IPS-11a (cell line): ENCODE measurements around the gene NFIA.

Experiments
- H3K4me3 ChIP-seq: one replicate; pipeline ENCODE4 v1.5.1; 2013; ENCODE audit warnings: low read depth, low read length, control low read depth

The NFIA gene

DNA sequence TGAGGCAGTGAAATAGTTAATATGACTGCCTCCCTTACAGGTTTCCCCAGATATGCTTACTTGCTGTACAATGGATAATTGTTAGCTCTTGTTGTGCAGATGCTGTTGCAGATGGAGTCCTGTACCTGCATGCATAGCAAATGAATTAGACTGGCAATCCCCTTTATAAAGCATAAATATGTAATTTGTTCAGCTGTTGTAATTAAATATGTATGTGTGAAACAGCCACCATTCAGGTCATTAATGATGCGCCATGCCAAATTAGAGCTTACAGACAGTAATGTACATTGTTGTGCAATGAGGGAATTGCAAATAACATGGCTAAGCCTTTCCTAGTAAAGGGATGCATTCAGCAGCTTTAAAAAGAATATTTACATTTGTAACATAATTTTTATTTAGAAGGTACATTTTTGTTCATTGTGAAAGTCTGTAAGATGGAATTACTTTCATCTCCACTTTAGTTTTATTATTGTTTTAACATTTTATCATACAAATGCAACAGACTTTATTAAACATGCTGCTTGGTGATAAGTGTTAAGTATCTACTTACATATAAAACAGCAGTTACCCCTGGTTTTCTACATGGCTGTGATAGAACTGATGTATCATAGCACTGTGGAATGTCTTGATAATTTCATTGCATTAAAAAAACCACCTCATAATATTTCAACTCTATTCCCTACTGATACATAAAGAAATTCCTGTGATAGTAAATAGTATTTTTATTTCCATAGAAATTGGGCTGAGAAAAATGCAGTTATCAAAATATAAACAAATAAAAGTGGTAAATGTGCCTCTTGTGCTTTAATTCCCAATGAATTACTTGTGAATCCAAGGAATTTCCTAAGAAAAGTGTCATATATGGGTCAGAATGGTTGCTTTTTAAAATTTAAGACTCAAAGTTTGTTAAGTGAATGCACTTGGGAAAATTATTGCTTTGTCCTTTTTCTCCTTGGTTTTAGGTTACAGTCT, 99.0 kb downstream of the NFIA start:
- no peak overlapping the region for H3K4me3 ChIP-seq

DNA sequence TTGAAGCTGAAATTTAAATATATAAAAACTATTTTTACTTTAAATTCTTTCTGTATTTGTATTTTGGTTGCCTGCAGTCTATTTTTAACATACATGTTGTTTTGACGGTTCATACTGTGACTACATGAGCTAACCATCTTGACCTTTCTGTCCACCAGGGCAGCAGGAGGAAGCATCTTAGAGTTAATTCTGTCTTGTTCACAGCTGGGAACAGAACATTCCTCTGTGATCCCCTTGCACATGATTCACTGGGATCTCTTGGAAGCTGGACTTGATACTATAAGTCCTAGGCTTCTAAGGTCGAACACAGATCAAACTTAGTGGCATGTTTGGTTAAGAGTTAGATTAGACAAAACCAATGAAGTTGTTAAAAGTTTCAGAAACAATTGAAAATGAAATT, 99.7 kb downstream of the NFIA start:
- H3K4me3 ChIP-seq: no peak overlapping the region

DNA sequence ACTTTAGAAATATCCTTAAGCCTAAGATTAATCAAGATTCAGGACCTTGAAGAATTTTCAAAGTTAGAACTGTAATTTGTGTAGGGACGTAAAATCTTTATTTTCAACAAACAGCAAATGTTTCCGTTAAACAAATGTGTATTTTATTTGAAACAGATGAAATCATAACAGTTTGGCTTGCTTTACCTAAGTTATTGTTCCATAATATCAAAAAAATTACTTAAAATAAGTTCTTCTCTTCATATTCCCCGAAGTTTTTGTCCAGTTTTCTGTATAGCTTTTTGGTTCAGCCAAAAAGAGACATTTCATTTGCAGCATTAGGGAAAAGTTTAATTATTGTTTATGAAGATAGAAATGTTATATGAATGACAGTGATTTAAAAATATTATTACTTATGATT, 100.1 kb downstream of the NFIA start:
- no peak overlapping the region for H3K4me3 ChIP-seq

DNA sequence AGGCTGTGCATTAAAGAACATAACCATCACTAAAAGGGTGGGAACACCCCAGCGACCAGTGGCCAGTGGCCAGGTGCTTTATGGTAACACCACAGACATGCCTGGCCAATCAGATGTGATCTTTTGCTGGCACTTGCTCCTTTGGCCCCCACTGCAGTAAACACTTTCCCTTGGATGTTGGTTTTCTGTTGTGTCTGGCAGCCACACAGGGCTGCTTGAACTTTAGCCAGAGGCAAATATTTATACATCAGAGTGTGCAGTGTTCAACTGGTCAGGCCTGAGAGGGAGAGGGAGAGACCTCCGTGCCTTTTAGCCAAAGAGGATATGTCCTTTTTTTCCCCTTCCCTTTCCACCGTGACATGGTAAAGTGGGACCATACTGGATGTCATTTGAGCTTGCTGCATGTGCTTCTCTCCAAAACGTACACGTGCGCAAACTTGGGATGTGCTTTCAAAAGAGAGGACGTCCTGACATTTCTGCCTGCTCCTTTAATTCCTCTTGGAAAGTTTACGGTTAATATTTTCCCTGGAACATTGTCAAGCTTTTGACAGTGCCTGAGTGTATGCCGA, 101.2 kb downstream of the NFIA start:
- H3K4me3 ChIP-seq: no peak overlapping the region

DNA sequence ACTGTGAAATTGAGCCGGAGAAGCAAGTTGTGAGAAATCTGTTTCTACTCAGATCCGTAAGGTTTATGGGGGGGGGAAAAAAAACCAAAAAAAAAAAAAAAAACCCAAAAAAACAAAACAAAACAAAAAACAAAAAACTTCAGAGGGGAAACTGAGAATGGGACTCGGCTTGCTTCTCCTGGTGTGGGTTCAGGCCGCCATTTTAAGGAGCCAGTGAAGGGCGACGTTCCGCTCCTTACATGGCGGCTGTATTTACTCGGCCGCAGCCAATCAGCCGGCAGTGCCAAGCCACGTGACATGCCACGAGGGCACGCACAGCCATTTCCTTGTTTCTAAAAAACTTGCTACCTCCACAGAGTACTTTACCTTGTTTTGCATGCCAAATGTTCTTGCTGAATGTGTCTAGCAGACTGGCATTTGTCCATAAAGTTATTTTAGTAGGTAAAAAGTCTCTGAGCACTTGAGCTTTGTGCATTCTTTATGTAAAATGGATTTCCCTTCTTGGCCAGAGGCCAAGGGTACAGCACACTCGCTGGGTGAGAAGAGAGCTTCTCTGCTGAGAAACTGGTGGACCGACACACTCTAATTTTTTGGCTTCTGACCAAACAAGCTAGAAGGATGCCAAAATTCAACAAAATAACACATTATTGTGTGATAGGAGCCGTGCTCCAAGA, 101.8 kb downstream of the NFIA start:
- H3K4me3 ChIP-seq: no peak overlapping the region

DNA sequence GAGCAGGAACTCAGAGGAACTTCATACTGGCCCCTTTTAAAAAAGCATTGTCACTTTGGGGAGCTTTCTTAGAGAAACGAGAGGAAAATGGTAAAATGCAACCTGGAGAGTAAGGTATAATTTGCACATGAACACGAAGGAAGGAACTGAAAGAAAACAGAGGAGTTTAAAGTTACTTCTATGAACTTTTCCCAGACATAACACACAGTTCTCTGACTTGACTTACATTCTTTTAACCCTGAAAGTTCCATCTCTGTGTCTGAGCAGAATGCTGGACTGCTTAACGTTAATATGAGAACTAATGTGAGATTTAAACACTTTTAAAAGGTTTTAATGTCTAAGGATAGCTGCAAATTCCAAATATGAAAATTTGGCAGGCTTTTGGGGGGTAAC, 102.3 kb downstream of the NFIA start:
- H3K4me3 ChIP-seq: no peak overlapping the region

DNA sequence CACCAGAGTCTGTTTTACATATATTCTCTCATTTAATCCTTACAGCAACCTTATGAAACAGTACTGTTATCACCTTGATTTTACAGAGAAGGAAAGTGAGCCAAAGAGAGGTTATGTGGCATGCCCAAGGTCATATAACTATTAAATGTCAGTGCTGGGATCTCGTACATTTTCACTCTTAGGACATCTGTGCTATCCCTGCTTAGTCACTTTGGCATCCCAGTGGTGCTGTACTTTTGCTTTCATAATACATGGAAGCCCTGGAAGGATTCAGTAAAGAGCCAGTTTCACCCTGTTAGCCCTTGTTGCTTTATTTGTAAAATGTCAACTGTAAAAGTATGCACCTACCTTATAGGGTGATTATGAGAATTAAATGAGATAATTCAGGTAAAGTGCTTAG, 104.4 kb downstream of the NFIA start:
- H3K4me3 ChIP-seq: no peak overlapping the region

DNA sequence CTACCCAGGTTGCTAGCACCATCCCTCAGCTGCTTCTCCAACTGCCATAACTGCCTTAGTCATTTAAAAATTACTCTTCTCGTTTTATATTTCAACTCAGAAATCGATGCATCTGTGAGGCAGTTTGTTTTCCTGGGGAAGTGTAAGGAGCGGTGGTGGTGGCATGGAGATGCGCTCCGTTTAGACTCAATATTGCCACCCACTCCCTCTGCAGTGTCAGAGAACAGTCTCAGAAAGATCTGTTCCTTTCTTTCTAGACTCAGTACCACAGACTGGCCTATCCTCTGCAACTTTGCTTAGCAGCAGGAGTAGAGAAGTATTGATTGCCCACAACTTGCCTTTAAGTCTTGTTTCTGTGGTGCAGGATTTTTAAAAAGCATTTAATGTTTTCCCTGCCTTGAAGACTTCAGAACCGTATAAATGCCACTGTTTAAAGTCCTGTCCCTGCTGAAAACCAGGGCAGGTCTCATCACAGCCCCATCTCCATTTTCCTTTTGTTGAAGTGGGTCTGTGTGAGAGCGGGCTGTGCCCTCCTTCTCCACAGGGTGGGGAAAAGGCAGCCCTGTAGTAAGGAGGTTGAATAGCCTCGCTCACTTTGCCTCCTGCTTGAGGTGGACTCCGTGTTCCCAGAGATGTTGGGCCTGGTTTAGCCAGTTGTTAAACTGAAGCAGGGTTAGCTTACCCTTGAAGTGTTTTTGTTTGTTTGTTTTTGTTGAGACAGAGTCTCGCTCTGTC, 105.2 kb downstream of the NFIA start:
- no peak overlapping the region for H3K4me3 ChIP-seq

DNA sequence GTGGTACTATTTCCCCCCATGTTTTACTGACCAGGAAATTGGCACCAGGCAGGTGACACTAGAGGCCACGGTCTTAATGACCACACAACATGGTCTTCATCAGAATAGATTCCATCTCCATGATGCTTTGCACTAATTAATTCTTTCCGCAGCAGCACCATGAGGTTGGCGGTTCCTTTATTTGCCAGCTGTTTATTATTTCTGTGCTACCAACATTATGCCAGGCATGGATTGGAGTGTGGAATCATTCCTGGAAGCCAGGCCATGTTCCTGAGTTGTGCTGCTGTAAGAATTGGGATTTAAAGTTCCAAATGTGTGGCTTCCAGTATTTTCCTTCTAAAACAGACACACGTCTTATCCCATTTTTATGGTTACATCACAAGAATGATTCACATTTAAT, 107.8 kb downstream of the NFIA start:
- no peak overlapping the region for H3K4me3 ChIP-seq

DNA sequence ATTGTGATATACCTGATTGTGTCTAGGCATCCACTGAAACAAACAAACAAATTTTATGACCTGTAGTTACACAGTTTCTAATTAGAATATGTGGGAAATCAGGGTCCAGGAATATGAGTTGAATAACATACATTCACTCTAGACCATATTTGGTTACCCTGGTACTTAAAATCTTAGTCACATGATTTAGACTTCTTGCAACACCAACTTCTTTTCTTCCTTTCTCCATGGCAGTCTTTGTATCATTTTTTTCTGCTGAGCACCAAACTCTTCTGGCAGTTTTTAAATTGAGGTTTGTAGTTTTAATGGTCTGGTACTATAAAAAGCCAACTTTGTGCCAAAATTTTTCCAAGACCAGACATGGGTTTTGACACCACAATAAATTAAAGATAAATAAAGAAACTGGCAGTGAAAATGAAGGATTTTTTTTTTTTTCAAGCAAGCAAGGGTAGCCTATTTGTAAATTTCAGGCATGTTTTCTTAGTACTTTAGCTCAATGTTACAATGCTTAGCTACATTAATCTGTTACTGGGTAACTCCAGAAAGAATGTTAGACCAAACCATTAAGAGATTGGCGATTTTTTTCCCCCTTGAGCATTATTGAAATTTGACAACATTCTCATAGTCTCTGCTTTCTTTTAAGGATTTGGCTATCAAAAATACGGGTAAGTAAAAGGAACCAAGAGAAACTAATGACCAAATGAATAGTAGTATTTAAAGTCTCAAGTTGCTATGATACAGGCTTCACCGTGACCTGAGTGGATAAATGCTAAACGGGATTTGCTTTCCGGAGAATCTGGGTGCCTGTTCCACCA, 108.5 kb downstream of the NFIA start:
- no peak overlapping the region for H3K4me3 ChIP-seq

DNA sequence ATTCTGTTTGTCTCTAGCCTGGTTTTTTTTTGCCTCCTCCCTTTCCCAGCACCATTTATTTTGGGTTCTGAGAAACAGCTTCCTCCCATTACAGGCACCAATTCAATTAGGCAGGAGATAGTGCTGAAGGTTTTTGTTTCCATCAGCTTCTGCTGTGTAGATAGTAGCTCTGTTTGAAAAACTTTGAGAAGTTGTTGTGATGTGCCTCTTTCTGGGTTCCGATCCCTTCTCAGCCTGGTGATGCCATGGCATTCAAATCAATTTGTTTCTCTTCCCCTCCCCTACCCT, 109.0 kb downstream of the NFIA start:
- no peak overlapping the region for H3K4me3 ChIP-seq

DNA sequence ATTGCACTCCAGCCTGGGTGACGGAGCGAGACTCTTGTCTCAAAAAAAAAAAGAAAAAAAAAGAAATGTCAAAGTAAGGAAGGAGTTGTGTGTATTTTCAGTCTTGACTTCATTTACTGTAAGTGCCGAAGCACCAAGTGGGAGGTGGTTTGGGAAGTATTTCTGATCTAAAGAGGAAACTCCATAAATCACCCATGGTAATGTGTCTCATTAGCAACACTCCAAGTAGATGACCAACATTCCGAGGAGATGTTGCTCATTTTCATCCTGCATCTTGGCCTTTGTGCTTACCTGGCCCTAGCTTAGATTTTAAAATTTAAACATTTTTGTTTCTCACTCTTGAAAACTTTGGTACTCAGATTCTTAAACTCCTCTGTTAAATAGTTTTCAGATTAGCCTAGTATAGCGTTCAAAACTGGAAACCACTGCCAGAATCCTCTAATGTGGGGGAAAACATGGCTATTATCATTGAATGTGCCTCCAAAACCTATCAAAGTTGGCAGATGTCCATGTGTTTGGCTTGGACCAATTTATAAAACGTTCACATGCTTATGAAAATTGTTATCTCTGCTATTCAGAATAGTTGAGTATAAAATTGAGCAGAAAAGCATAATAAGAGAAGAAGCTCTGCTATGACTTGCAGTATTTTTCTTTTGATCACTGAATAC, 110.4 kb downstream of the NFIA start:
- H3K4me3 ChIP-seq: no peak overlapping the region

DNA sequence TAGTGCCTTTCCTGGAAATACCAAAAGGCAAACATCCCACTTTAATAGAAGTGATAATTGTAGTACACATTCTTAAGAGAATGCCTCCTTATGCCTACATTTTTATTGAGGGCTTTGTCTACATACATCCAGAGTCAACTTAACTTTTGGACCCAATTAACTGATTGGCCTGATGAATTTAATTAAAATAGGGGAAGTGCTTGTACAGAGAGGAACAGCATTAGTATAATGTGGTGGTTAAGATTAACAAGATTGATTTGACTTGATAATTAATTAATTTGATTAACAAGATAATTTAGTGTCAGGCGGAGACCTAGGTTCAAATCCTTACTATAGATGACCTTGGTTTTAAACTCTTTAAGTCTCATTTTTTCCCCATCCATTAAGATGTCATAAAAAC, 111.4 kb downstream of the NFIA start:
- H3K4me3 ChIP-seq: no peak overlapping the region

DNA sequence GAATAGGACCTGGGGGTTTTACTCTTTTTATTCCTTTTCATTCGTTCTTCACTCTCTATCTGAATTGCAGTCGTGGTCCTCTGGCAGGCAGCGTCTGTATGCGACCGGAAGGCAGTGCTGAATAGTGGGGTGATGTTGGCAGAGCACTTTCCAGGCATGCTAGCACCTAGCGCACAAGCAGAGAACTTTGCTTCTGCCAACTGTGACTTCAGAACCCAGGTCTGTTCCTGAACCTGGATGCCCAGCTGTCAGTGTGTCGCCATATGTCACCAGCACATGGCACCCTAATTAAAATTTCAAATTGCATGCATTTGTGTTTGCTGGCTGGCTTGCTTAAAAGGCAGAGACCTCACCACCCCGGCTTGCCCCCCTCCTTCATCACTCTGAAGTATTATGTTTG, 116.2 kb downstream of the NFIA start:
- no peak overlapping the region for H3K4me3 ChIP-seq

DNA sequence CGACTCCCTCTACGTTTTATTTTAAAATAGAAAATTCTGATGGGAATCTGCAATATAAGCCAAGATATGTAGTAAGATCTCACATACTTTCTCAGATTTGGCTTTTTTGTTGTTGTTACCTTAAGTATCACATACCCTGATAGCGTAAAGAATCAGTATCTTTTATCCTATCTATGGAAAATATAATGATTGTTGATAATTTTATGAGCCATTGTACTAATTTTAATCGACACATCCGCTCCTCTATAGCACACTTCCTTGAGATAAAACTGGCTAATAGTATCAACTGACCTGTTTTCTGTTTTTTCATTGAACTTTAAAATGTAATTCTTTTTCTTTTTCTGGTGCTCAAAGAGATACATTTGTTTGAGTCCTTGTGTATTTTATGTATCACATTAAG, 118.7 kb downstream of the NFIA start:
- no peak overlapping the region for H3K4me3 ChIP-seq

DNA sequence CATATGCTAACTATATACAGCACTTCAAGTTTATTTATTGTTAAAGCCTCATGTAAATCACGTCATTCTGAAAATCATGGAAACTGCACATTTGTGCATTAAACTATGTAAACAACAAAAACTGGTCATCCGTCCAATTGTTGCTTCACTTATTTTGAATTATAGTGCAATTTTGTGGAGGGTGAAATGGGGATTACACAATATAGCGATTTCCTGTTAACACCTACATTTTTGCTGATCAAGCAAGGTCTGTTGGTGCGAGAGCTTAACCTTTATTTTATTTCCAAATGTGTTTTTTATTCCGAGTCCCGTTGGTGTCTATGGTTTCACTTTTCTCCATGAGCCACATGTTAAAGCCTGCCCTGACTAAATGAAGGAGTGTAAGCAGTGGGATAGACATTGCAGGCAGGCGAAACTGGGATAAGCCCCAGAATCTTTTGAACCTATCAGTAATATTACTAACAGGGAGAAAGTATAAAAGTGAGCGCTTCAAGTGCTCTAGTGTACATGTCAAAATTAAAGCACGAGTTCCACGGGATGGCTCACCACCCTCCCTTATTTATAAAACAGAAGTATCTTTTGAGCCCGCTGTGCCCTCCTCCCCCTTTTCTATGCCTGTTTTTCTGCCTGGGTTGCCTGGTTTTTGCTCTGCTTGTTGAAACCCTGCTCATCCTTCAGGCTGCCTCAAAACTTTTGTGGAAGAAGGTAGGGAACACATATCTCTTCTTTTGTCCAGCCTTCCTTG, 120.7 kb downstream of the NFIA start:
- no peak overlapping the region for H3K4me3 ChIP-seq

DNA sequence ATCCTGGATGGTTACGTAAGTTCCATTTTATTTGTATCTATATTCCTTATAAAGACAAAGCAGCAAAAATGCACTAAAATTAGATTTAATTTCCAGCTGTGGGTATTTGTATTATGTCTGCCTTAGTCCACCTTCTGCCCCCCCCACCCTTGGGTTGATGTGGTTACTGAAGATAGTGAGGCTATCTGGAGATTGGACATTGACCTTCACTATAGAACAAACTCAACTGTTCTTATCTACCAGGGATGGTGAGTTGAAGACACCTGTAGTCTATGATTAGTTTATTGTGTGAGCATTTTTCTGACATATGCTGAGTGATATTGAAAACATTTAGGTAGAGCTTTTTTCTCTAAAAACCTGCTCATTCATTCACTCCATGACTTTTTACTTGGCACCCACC, 122.2 kb downstream of the NFIA start:
- no peak overlapping the region for H3K4me3 ChIP-seq

DNA sequence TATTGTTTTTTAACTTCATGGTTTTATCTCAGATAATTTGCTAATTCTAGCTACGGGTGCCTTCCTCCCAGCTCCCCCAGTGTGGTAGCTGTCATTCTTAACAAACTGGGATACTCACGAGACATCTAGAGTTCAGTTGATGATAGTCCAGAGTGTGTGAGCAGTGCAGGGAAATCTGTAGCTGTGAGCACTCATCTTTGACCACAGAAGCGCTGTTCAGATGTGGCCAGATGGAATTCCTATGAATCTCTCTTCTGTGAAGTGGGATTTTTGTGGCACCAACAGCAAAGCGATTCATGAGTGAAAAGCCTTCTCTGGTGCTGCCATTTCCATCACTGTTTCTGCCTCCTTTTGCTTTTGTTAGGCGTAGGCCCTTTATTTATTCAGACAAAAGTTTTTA, 125.1 kb downstream of the NFIA start:
- no peak overlapping the region for H3K4me3 ChIP-seq

DNA sequence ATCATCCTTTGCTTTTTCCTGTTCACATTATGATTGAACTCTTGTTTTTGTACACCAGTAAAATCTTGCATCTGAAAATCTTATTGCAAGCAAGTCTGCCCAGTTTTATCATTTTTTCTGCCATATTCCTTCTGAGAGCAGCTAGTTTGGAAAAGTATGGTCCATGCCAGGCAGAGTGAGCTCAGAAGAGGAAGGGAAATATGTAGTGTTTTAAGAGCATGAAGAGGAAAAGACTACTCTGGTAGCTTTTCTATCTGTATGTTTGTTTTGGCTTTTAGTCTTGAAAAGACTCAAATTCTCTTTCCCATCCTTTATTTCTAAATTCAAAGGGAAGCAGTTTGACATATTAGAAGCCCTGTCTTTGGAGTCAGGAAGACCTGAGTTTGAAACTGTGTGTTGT, 125.8 kb downstream of the NFIA start:
- H3K4me3 ChIP-seq: no peak overlapping the region

DNA sequence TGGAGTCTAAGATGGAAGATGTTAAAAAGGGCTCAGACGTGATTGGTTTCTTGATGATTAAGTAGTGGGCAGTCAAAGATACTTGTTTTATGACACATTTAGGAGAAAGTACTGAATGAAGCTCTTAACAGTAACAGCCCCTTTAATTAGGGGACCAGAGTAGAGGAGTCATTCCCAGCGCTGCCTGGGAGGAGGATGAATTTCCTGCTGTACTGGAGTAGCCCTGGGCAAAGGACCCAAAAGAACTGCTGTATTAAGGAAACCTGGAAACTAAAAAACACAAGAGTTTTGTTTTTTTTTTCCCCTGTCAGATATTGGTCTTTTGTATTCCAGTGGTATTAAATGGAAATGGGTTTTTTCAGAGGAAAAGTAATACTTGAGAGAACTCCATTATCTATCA, 126.5 kb downstream of the NFIA start:
- no peak overlapping the region for H3K4me3 ChIP-seq
